Chondrocyte (in vitro differentiated cells): ENCODE data around the gene SULT2B1. TPM values are rescaled to one million over a fixed set of nuclear protein-coding genes. Genes with fewer than 3 reads are reported as not detected.

Experiments used
- DNase-seq: peaks from one replicate; pipeline ENCODE4 v3.0.0; 2021; ENCODE audit warnings: mixed read lengths, low spot score
- H3K27ac Mint-ChIP-seq: one replicate; pipeline ENCODE4 v1.8.0; 2021; ENCODE audit warnings: mild to moderate bottlenecking, moderate library complexity, mixed read lengths; ENCODE audit not compliant: unreplicated experiment
- H3K27me3 Mint-ChIP-seq: 2 replicates; pipeline ENCODE4 v1.8.0; 2021; ENCODE audit warnings: low read depth, mixed read lengths
- H3K36me3 Mint-ChIP-seq: 2 replicates; pipeline ENCODE4 v1.8.0; 2021; ENCODE audit warnings: low read depth, mixed read lengths
- H3K4me1 Mint-ChIP-seq: 2 replicates; pipeline ENCODE4 v1.8.0; 2021; ENCODE audit warnings: low read depth, mild to moderate bottlenecking, mixed read lengths
- H3K4me3 Mint-ChIP-seq: one replicate; pipeline ENCODE4 v1.8.0; 2021; ENCODE audit warnings: mild to moderate bottlenecking, moderate library complexity, mixed read lengths; ENCODE audit not compliant: unreplicated experiment
- H3K9me3 Mint-ChIP-seq: 2 replicates; pipeline ENCODE4 v1.8.0; 2021; ENCODE audit warnings: low read depth, mixed read lengths
- total RNA-seq: library from RNA; stranded (reverse); gene quantifications from 3 replicates; pipeline ENCODE4 v1.2.1, GENCODE V29; 2021
- TF ChIP-seq, protein P1 (sequence below): fragments of 200-600 bp; sonication (generic); IDR thresholded peaks from 2 replicates; pipeline ENCODE4 v1.5.0; 2021; ENCODE audit warnings: antibody characterized with exemption, mild to moderate bottlenecking, moderate library complexity

Gene SULT2B1
- total RNA-seq, 1 donor from 2014 or later = 0.22 TPM

DNA sequence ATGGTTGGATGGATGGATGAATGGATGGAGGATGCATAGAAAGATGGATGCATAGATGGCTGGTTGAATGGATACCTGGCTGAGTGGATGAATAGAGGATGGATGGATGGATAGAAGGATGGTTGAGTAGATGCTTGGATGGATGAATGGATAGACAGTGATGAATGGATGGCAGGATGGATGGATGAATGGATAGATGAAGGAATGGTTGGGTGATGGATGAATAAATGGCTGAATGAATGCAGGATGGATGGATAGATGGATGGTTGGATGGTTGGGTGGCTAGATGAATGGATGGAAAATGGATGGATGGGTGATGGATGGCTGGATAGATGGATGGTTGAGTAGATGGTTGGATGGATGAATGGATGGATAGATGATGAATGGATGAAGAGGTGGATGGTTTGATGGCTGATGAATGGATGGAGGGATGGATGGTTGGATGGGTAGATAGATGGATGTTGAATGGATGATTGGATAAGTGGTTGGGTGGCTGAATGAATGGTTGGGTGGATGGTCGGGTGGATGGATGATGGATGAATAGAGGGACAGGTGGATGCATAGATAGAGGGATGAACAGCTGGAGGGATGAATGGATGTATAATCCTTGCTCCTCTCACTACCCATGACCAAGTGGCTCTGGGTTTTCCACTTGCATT, 3.6 kb upstream of the SULT2B1 start:
- no peak for DNase-seq
- Mint-ChIP-seq H3K4me1 (peaks cover under 1% of the 10 kb centered on the region), H3K36me3 (no peaks in the 10 kb centered on the region), H3K4me3 (no peak overlapping the region), H3K27me3 (peaks cover 5% of the 10 kb centered on the region), H3K27ac (no peak overlapping the region), H3K9me3 (no peaks in the 10 kb centered on the region)
- TF ChIP-seq, protein P1, sequence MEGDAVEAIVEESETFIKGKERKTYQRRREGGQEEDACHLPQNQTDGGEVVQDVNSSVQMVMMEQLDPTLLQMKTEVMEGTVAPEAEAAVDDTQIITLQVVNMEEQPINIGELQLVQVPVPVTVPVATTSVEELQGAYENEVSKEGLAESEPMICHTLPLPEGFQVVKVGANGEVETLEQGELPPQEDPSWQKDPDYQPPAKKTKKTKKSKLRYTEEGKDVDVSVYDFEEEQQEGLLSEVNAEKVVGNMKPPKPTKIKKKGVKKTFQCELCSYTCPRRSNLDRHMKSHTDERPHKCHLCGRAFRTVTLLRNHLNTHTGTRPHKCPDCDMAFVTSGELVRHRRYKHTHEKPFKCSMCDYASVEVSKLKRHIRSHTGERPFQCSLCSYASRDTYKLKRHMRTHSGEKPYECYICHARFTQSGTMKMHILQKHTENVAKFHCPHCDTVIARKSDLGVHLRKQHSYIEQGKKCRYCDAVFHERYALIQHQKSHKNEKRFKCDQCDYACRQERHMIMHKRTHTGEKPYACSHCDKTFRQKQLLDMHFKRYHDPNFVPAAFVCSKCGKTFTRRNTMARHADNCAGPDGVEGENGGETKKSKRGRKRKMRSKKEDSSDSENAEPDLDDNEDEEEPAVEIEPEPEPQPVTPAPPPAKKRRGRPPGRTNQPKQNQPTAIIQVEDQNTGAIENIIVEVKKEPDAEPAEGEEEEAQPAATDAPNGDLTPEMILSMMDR = no peak

- H3K4me1 Mint-ChIP-seq = peaks cover 6% of the 10 kb centered on the region
- no peak for DNase-seq
- H3K4me3 Mint-ChIP-seq = no peak overlapping the region
- H3K36me3 Mint-ChIP-seq = no peaks in the 10 kb centered on the region
- H3K27ac Mint-ChIP-seq = no peak overlapping the region
- no peaks in the 10 kb centered on the region for H3K9me3 Mint-ChIP-seq
- H3K27me3 Mint-ChIP-seq = peaks cover 5% of the 10 kb centered on the region
- TF ChIP-seq, protein P1 = no peak
These were observed 2.6 kb upstream of the SULT2B1 start for GRCh38 chr19:48549380-48549779.

DNA sequence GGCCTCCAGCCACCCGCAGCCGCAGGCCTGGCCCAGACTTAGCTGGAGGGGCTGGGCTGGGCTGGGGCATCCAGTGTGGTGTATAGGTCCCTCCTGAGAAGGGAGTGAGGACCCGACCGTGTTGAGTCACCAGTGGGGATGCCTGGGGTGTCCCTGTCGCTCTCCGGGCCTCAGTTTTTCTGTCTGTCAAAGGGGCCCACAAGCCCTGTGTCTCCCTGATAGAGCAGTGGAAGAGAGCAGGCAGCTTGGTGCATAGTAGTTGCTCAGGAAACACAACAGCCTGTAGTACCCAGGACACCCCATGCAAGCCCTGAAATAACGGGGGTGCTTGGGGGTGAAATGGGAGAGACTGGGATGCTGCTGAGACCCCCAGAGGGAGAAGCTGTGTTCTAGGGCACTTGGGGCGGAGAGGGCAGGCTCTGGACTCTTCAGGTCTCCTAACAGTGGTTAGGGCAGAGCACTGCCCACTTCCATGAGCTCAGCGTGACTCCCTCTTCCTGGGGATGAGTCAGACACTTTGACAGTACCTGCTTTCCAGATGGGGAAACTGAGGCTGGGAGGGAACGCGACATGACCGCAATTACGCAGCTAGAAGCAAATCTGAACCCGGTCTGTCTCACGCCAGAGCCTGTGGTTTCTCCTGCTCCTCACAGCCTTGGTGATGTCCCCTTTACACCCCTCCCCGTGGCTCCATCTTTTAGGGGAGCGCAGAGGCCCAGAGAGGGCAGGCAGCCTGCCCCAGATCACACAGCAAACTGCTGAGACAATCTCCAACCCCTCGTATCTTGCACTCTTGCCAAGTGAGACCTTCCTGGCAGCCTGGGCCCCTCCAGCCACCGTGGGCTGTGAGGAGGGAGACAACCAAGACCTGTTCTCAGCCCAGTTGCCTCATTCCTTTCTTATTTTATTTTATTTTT, 692 bp downstream of the SULT2B1 start:
- H3K4me3 Mint-ChIP-seq = no peak overlapping the region
- DNase-seq = no peak
- peaks cover 5% of the 10 kb centered on the region for H3K27me3 Mint-ChIP-seq
- no peak overlapping the region for H3K27ac Mint-ChIP-seq
- H3K36me3 Mint-ChIP-seq = no peaks in the 10 kb centered on the region
- H3K9me3 Mint-ChIP-seq = no peaks in the 10 kb centered on the region
- TF ChIP-seq, protein P1 = no peak
- peaks cover 11% of the 10 kb centered on the region for H3K4me1 Mint-ChIP-seq

GRCh38 chr19:48553676-48554384, 1.9 kb downstream of the SULT2B1 start:
- H3K4me3 Mint-ChIP-seq = no peak overlapping the region
- H3K9me3 Mint-ChIP-seq = no peaks in the 10 kb centered on the region
- no peak overlapping the region for H3K27ac Mint-ChIP-seq
- peaks cover 5% of the 10 kb centered on the region for H3K27me3 Mint-ChIP-seq
- TF ChIP-seq, protein P1 = no peak
- H3K36me3 Mint-ChIP-seq = no peaks in the 10 kb centered on the region
- H3K4me1 Mint-ChIP-seq = peaks cover 11% of the 10 kb centered on the region
- DNase-seq = no peak
